Colonic mucosa (tissue), 4 donors: ENCODE data around the gene CEP85L. TPM values are rescaled to one million over a fixed set of nuclear protein-coding genes. Genes with fewer than 3 reads are reported as not detected.

Source experiments
- DNase-seq: peaks from one replicate; pipeline ENCODE4 v3.0.0-alpha.2; 2020
- H3K27ac ChIP-seq: fragments of 200-600 bp; one replicate; pipeline ENCODE4 v1.8.0; 2021
- H3K27me3 ChIP-seq: fragments of 200-600 bp; one replicate; pipeline ENCODE4 v1.8.0; 2021
- H3K36me3 ChIP-seq: fragments of 200-600 bp; one replicate; pipeline ENCODE4 v1.8.0; 2021
- H3K4me1 ChIP-seq: fragments of 200-600 bp; one replicate; pipeline ENCODE4 v1.8.0; 2021; ENCODE audit warnings: mild to moderate bottlenecking
- H3K4me3 ChIP-seq: fragments of 200-600 bp; one replicate; pipeline ENCODE4 v1.8.0; 2021
- H3K9ac ChIP-seq, 2 donors: one replicate each; pipeline ENCODE4 v1.7.0; 2013; ENCODE audit warnings: control low read depth in 2 of 2, low read depth in 2 of 2, low read length in 2 of 2
- H3K9me3 ChIP-seq: fragments of 200-600 bp; one replicate; pipeline ENCODE4 v1.8.0; 2021
- intact Hi-C: fragments of 100-400 bp; cut with DNase I; formaldehyde crosslinking; loops from one replicate; pipeline ENCODE4 v1.14.1; 2022
- total RNA-seq, 2 donors: library from RNA; stranded (reverse); fragmentation: NEBNext Ultra II Directional in 1 of 2; extraction: Animal tissue kit (Norgen Biotek cat#: 25700) in 1 of 2; gene quantifications; one replicate each; pipeline ENCODE4 v1.2.1, GENCODE V29; 2021
- TF ChIP-seq, protein P1 (sequence below): fragments of 200-600 bp; IDR thresholded peaks from one replicate; pipeline ENCODE4 v1.8.0; 2022; ENCODE audit warnings: antibody characterized with exemption, mild to moderate bottlenecking
- donor health status: healthy.
- donor health status: DM: no; HTN: no; CAD: no.
- donor health status: DM: no; HTN: no; CAD: no.

Gene CEP85L
- total RNA-seq, 2 donors from 2014 or later, result 2.9 to 3.2 TPM

DNA sequence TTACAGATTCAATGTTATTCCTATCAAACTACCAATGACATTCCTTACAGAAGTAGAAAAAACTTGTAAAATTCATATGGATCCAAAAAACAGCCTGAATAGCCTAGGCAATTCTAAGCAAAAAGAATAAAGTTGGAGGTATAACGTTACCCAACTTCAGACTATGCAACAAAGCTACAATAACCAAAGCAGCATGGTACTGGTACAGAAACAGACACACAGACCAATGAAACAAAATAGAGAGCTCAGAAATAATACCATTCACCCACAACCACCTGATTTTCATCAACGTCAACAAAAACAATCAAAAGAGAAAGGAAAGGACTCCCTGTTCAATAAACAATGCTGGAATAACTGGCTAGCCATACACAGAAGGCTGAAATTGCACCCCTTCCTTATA, 120.4 kb downstream of the CEP85L start:
- intact Hi-C loops, result no loop called here
- TF ChIP-seq, protein P1, sequence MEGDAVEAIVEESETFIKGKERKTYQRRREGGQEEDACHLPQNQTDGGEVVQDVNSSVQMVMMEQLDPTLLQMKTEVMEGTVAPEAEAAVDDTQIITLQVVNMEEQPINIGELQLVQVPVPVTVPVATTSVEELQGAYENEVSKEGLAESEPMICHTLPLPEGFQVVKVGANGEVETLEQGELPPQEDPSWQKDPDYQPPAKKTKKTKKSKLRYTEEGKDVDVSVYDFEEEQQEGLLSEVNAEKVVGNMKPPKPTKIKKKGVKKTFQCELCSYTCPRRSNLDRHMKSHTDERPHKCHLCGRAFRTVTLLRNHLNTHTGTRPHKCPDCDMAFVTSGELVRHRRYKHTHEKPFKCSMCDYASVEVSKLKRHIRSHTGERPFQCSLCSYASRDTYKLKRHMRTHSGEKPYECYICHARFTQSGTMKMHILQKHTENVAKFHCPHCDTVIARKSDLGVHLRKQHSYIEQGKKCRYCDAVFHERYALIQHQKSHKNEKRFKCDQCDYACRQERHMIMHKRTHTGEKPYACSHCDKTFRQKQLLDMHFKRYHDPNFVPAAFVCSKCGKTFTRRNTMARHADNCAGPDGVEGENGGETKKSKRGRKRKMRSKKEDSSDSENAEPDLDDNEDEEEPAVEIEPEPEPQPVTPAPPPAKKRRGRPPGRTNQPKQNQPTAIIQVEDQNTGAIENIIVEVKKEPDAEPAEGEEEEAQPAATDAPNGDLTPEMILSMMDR, result no peak
- no peak overlapping the region for H3K27ac ChIP-seq
- DNase-seq, result no peak
- no peak overlapping the region for H3K4me3 ChIP-seq
- H3K9ac ChIP-seq, result no peak overlapping the region
- no peaks in the 10 kb centered on the region for H3K36me3 ChIP-seq
- no peaks in the 10 kb centered on the region for H3K9me3 ChIP-seq
- no peaks in the 10 kb centered on the region for H3K4me1 ChIP-seq
- no peaks in the 10 kb centered on the region for H3K27me3 ChIP-seq

DNA sequence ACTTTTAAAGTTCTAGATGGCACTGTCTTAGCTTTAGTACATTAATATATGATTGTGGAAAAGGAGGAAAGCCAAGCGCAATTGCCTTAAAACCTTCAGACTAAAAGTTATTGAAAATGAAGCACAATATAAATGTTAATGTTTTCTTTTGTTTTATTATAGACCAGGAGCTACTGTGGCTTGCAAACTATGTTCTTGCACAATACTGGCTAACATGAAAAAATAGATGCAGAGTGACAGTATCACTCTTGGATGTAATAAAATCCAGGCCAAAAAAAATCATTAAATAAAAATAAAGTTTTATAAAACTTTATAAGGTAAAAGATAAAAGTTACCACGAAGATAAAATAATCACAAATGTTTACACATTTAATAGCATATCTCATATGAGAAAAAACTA, 121.6 kb downstream of the CEP85L start:
- intact Hi-C loops, result no loop called here
- TF ChIP-seq, protein P1, result no peak
- H3K9ac ChIP-seq, result no peak overlapping the region
- no peak overlapping the region for H3K4me3 ChIP-seq
- no peaks in the 10 kb centered on the region for H3K27me3 ChIP-seq
- H3K27ac ChIP-seq, result no peak overlapping the region
- no peaks in the 10 kb centered on the region for H3K9me3 ChIP-seq
- no peaks in the 10 kb centered on the region for H3K36me3 ChIP-seq
- DNase-seq, result no peak
- no peaks in the 10 kb centered on the region for H3K4me1 ChIP-seq

DNA sequence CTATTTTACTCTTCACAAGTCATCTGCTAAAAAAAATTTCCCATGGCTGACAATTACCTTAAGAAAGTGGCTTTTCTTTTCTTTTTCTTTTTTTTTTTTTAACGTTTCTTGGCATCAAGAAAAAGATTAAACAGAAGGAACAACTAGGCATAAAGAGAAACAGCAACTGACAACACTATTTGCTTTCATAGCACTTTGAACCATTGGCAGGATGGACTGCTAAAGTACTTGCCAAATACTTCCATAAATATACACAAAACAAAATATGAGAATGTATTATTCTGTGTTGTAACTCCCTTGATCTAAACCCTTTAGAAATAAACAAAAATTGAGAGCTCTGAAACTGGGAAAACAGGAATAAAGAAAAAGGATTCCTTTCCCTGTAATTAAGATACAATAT, 123.3 kb downstream of the CEP85L start:
- H3K27me3 ChIP-seq, result no peaks in the 10 kb centered on the region
- no peaks in the 10 kb centered on the region for H3K9me3 ChIP-seq
- H3K27ac ChIP-seq, result no peak overlapping the region
- no peak overlapping the region for H3K9ac ChIP-seq
- intact Hi-C loops, result no loop called here
- TF ChIP-seq, protein P1, result no peak
- H3K4me3 ChIP-seq, result no peak overlapping the region
- no peaks in the 10 kb centered on the region for H3K4me1 ChIP-seq
- DNase-seq, result no peak
- no peaks in the 10 kb centered on the region for H3K36me3 ChIP-seq

DNA sequence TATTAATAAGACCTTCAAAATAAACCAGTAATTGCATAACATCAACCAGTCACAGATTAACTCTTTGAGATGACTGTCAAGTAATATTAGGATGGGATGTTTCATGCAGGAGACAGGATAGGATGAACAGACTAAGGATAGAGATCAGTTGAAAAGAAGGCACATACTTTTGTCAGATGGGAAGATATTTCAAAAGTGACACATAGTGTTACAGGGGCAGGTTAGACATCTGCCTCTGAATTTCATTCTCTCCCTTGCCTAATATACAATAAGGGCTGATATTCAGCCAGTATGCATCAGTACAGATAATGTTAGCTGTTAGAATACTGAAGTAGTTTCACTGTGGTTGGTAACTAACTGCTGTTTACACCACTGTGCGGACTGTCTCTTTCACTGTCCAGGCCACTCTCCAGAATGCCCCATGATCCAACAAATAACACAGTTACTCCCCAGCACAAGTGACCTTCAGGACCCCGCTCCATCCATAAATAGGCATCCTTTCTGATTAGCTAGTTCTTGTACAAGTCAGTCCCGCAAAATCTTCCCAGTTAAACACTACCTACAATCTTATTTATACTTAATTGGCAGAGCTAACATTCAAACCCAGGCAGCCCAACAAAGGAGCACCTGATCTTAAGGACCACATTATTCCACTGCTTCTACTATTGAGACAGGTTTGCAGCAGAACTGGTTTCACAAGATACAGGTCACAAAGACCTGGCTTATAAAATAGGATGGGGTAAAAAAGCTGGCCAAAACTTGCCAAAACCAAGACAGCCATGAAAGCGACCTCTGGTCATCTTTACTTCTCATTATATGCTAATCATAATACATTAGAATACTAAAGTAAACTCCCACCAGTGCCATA, 125.2 kb downstream of the CEP85L start:
- Histone ChIP-seq H3K9ac (no peak overlapping the region), H3K9me3 (no peaks in the 10 kb centered on the region), H3K27me3 (no peaks in the 10 kb centered on the region), H3K36me3 (no peaks in the 10 kb centered on the region), H3K4me3 (no peak overlapping the region), H3K27ac (no peak overlapping the region), H3K4me1 (no peaks in the 10 kb centered on the region)
- TF ChIP-seq, protein P1, result no peak
- no peak for DNase-seq
- intact Hi-C loops, result no loop called here

DNA sequence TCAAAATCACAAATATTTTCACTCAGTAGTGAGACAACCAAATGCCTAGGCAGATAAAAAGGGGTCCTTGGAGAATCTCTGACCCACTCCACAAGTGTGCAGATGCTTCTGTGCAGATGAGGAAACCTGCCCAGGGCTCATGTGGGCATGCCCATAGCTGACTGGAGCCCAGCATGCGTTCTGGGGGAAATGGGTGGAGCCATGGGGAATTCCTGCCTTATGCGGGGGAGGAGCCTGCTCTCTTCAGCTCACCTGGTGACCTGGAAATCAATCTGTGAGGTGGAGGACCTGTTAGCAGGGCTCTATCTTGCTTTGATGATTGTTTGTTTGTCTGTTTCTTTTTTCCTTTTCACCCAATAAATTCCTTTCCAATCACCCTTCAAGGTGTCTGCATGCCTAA, 126.7 kb downstream of the CEP85L start:
- Histone ChIP-seq H3K9ac (no peak overlapping the region), H3K27me3 (no peaks in the 10 kb centered on the region), H3K27ac (no peak overlapping the region), H3K9me3 (no peaks in the 10 kb centered on the region), H3K4me1 (no peaks in the 10 kb centered on the region), H3K36me3 (no peaks in the 10 kb centered on the region), H3K4me3 (no peak overlapping the region)
- DNase-seq, result no peak
- intact Hi-C loops, result no loop called here
- TF ChIP-seq, protein P1, result no peak
